Right forelimb (tissue), 1 donor: ENCODE data around the gene TLE4.

Experiments
- DNase-seq: peaks from one replicate; pipeline ENCODE4 v3.0.0-alpha.2; 2018

TLE4 gene

GRCh38 chr9:79694676-79695400 is 123.1 kb downstream of the TLE4 start:
- DNase-seq, result no peak

- no peak for DNase-seq
Measured at GRCh38 chr9:79695531-79696175, 123.9 kb downstream of the TLE4 start.

GRCh38 chr9:79698967-79699366 is 127.2 kb downstream of the TLE4 start:
- DNase-seq, result no peak

GRCh38 chr9:79699479-79699878 is 127.7 kb downstream of the TLE4 start:
- no peak for DNase-seq

GRCh38 chr9:79700607-79701360 is 129.0 kb downstream of the TLE4 start:
- DNase-seq, result no peak

GRCh38 chr9:79701651-79702050 is 129.9 kb downstream of the TLE4 start:
- DNase-seq, result no peak

- DNase-seq, result no peak
Measured at GRCh38 chr9:79705704-79706103, 133.9 kb downstream of the TLE4 start.

GRCh38 chr9:79706512-79706911 is 134.7 kb downstream of the TLE4 start:
- no peak for DNase-seq

- DNase-seq, result no peak
Measured at GRCh38 chr9:79707589-79707988, 135.8 kb downstream of the TLE4 start.

- DNase-seq, result no peak
Measured at GRCh38 chr9:79708541-79708940, 136.8 kb downstream of the TLE4 start.

- DNase-seq, result no peak
Measured at GRCh38 chr9:79709743-79710674, 138.2 kb downstream of the TLE4 start.

GRCh38 chr9:79711874-79712273 is 140.1 kb downstream of the TLE4 start:
- no peak for DNase-seq

GRCh38 chr9:79719021-79719420 is 147.3 kb downstream of the TLE4 start:
- no peak for DNase-seq

- DNase-seq, result no peak
Measured at GRCh38 chr9:79719989-79720388, 148.2 kb downstream of the TLE4 start.

- no peak for DNase-seq
Measured at GRCh38 chr9:79731171-79731890, 159.6 kb downstream of the TLE4 start.

- no peak for DNase-seq
Measured at GRCh38 chr9:79735023-79735779, 163.4 kb downstream of the TLE4 start.

- no peak for DNase-seq
Measured at GRCh38 chr9:79736051-79736450, 164.3 kb downstream of the TLE4 start.

- DNase-seq, result no peak
Measured at GRCh38 chr9:79741381-79741780, 169.6 kb downstream of the TLE4 start.

- DNase-seq, result no peak
Measured at GRCh38 chr9:79742110-79742721, 170.5 kb downstream of the TLE4 start.

GRCh38 chr9:79744521-79744920 is 172.8 kb downstream of the TLE4 start:
- no peak for DNase-seq
